Lung (tissue), 13 donors: Measurements from ENCODE around the gene PFN1. TPM values are rescaled to one million over a fixed set of nuclear protein-coding genes. Genes with fewer than 3 reads are reported as not detected.

Source experiments
- ATAC-seq: fragments of 200-7000 bp; cut with Tn5 transposase; one replicate; pipeline ENCODE4 v1.9.1; 2020; ENCODE audit warnings: moderate number of reproducible peaks; ENCODE audit not compliant: insufficient read depth, low FRiP score
- DNase-seq, 3 donors: peaks; one replicate each; pipeline ENCODE4 v3.0.0-alpha.2; 2013 to 2017
- H3K27ac ChIP-seq, 2 donors: one replicate each; pipeline ENCODE4 v1.5.1; 2013; ENCODE audit warnings: mild to moderate bottlenecking in 2 of 2, moderate library complexity in 2 of 2, control low read depth in 1 of 2, inconsistent platforms in 1 of 2, low read depth in 1 of 2, low read length in 1 of 2
- H3K27me3 ChIP-seq, 3 donors: one replicate each; pipeline ENCODE4 v1.5.1; 2013; ENCODE audit warnings: low read length in 2 of 3; ENCODE audit not compliant: control insufficient read depth in 3 of 3, insufficient read depth in 3 of 3
- H3K36me3 ChIP-seq, 4 donors: one replicate each; pipeline ENCODE4 v1.5.1; 2013; ENCODE audit warnings: low read length in 4 of 4, mild to moderate bottlenecking in 1 of 4, moderate library complexity in 1 of 4; ENCODE audit not compliant: control insufficient read depth in 4 of 4, insufficient read depth in 4 of 4
- H3K4me1 ChIP-seq, 5 donors: one replicate each; pipeline ENCODE4 v1.5.1; 2013; ENCODE audit warnings: low read length in 5 of 5, mild to moderate bottlenecking in 2 of 5, moderate library complexity in 1 of 5; ENCODE audit not compliant: control insufficient read depth in 5 of 5, insufficient read depth in 5 of 5
- H3K4me3 ChIP-seq: one replicate; pipeline ENCODE4 v1.5.1; 2013; ENCODE audit warnings: mild to moderate bottlenecking, control low read depth, moderate library complexity
- H3K9ac ChIP-seq, 2 donors: one replicate each; pipeline ENCODE4 v1.5.1; 2013; ENCODE audit warnings: low read length in 2 of 2, control low read depth in 1 of 2; ENCODE audit not compliant: insufficient read depth in 1 of 2
- H3K9me3 ChIP-seq, 4 donors: one replicate each; pipeline ENCODE4 v1.5.1; 2013; ENCODE audit warnings: low read length in 3 of 4, mild to moderate bottlenecking in 1 of 4, moderate library complexity in 1 of 4; ENCODE audit not compliant: control insufficient read depth in 4 of 4, insufficient read depth in 3 of 4
- CTCF ChIP-seq: IDR thresholded peaks from 2 replicates; pipeline ENCODE4 v1.5.1; 2012; ENCODE audit warnings: mild to moderate bottlenecking; ENCODE audit errors: control extremely low read depth, extremely low read depth
- WGBS, 2 donors: extraction: QIAGEN DNeasy Blood & Tissue Kit; methylation state at CpG; one replicate each; pipeline ENCODE4 v1.1.7; 2013; 5-methylcytosine and 5-hydroxymethylcytosine counted together
- polyA plus RNA-seq, 2 donors: library from polyadenylated mRNA; stranded (reverse); fragments of 200-250 nt; gene quantifications; one replicate each; pipeline ENCODE4 v1.2.1, GENCODE V29; 2013
- small RNA-seq: library from RNA; depleted of rRNA; stranded (forward); fragments of <200 nt; gene quantifications from one replicate; pipeline ENCODE3, GENCODE V24; 2014; ENCODE audit warnings: low replicate concordance
- total RNA-seq, 2 donors: library from RNA; depleted of rRNA in 1 of 2; stranded (reverse); fragments of >200 nt in 1 of 2; gene quantifications; one replicate each; pipeline ENCODE4 v1.2.1, GENCODE V29; 2014 to 2021
- donor health status: control.
- donor health status: control.
- donor health status: Bipolar disorder and iron deficiency.
- donor health status: healthy.
- donor health status: DM: yes; HTN: yes; CAD: no.

PFN1 gene
- total and polyA plus RNA-seq, 4 donors, result 461 to 2,264 (median 749) TPM

GRCh38 chr17:4896332-4897197 lies 51.8 kb downstream of the PFN1 start:
- no peak for DNase-seq
- H3K36me3 ChIP-seq, result peaks cover 0 to 58% (median 27%) of the 10 kb centered on the region in 4 donors
- no peak overlapping the region for H3K27ac ChIP-seq
- no peak for TF ChIP-seq CTCF
- H3K9me3 ChIP-seq, result no peaks in the 10 kb centered on the region
- no peak overlapping the region for H3K4me3 ChIP-seq
- peaks cover 0 to 9% (median 5%) of the 10 kb centered on the region in 5 donors for H3K4me1 ChIP-seq
- no peak overlapping the region for H3K9ac ChIP-seq
- peaks cover 0 to 32% (median 10%) of the 10 kb centered on the region in 3 donors for H3K27me3 ChIP-seq
- WGBS, 2 donors, result 92 to 94% methylated on average over 26 to 27 of the region's 27 CpGs
- no peak for ATAC-seq

- peaks cover 0 to 66% (median 32%) of the 10 kb centered on the region in 4 donors for H3K36me3 ChIP-seq
- 79 to 80% methylated on average over 27 of the region's 27 CpGs for WGBS, 2 donors
- no peak for TF ChIP-seq CTCF
- ATAC-seq (no peak), DNase-seq (no peak)
- H3K9ac ChIP-seq, result no peak overlapping the region
- no peaks in the 10 kb centered on the region for H3K9me3 ChIP-seq
- no peak overlapping the region for H3K27ac ChIP-seq
- peaks cover 0 to 25% (median 10%) of the 10 kb centered on the region in 3 donors for H3K27me3 ChIP-seq
- no peak overlapping the region for H3K4me3 ChIP-seq
- peaks cover 0 to 9% (median 5%) of the 10 kb centered on the region in 5 donors for H3K4me1 ChIP-seq
Observed at GRCh38 chr17:4895657-4896331, 52.5 kb downstream of the PFN1 start.

Small RNAs within 50 kb of the gene (small RNA-seq; reads per million reads assigned to genes)
- gene MIR6864, result not detected
- gene MIR6865, result not detected

Other genes with a start within 250 kb of the PFN1 start
- 10 to 100 TPM; 26.6 to 53.9 TPM for gene PELP1, start 244.4 kb downstream of the PFN1 start, total RNA-seq
- 10 to 100 TPM; 21.0 to 28.6 TPM for gene PELP1, start 244.4 kb downstream of the PFN1 start, polyA plus RNA-seq
- gene ARRB2, start 237.9 kb downstream of the PFN1 start, total RNA-seq, result 100 to 1,000 TPM in 1 of 2 donors, 10 to 100 TPM in 1; 27.2 to 186 TPM
- gene ARRB2, start 237.9 kb downstream of the PFN1 start, polyA plus RNA-seq, result 100 to 1,000 TPM in 1 of 2 donors, 10 to 100 TPM in 1; 98.5 to 222 TPM
- gene MED11, start 217.1 kb downstream of the PFN1 start, total RNA-seq, result 10 to 100 TPM; 14.3 to 27.3 TPM
- 10 to 100 TPM; 31.4 to 48.5 TPM for gene MED11, start 217.1 kb downstream of the PFN1 start, polyA plus RNA-seq
- 1 to 10 TPM; 2.3 to 9.0 TPM for gene ZMYND15, start 208.7 kb downstream of the PFN1 start, total RNA-seq
- gene ZMYND15, start 208.7 kb downstream of the PFN1 start, polyA plus RNA-seq, result 1 to 10 TPM; 6.6 to 9.7 TPM
- gene CXCL16, start 208.6 kb downstream of the PFN1 start, total RNA-seq, result 100 to 1,000 TPM in 1 of 2 donors, 10 to 100 TPM in 1; 32.7 to 139 TPM
- gene CXCL16, start 208.6 kb downstream of the PFN1 start, polyA plus RNA-seq, result 100 to 1,000 TPM in 1 of 2 donors, 10 to 100 TPM in 1; 82.3 to 252 TPM
- gene TM4SF5, start 176.6 kb downstream of the PFN1 start, total RNA-seq, result not detected
- not detected for gene TM4SF5, start 176.6 kb downstream of the PFN1 start, polyA plus RNA-seq
- 10 to 100 TPM in 1 of 2 donors, 1 to 10 TPM in 1; 2.1 to 14.0 TPM for gene VMO1, start 162.2 kb downstream of the PFN1 start, total RNA-seq
- 10 to 100 TPM; 21.3 to 21.8 TPM for gene VMO1, start 162.2 kb downstream of the PFN1 start, polyA plus RNA-seq
- gene GLTPD2, start 159.6 kb downstream of the PFN1 start, total RNA-seq, result under 1 TPM in 1 of 2 donors, not detected in 1; 0.34 TPM
- under 1 TPM in 1 of 2 donors, not detected in 1; 0.41 TPM for gene GLTPD2, start 159.6 kb downstream of the PFN1 start, polyA plus RNA-seq
- gene PSMB6, start 152.4 kb downstream of the PFN1 start, total RNA-seq, result 100 to 1,000 TPM in 1 of 2 donors, 10 to 100 TPM in 1; 63.7 to 141 TPM
- 100 to 1,000 TPM; 172 to 237 TPM for gene PSMB6, start 152.4 kb downstream of the PFN1 start, polyA plus RNA-seq
- 10 to 100 TPM; 27.1 to 42.3 TPM for gene PLD2, start 141.4 kb downstream of the PFN1 start, total RNA-seq
- gene PLD2, start 141.4 kb downstream of the PFN1 start, polyA plus RNA-seq, result 10 to 100 TPM; 18.0 to 22.4 TPM
- gene MINK1, start 115.2 kb downstream of the PFN1 start, total RNA-seq, result 10 to 100 TPM; 39.2 to 95.4 TPM
- 10 to 100 TPM; 36.5 to 62.8 TPM for gene MINK1, start 115.2 kb downstream of the PFN1 start, polyA plus RNA-seq
- 1 to 10 TPM; 2.8 to 4.5 TPM for gene C17orf107, start 49.0 kb downstream of the PFN1 start, total RNA-seq
- 1 to 10 TPM; 1.3 to 2.7 TPM for gene C17orf107, start 49.0 kb downstream of the PFN1 start, polyA plus RNA-seq
- 1 to 10 TPM in 1 of 2 donors, under 1 TPM in 1; 0.77 to 1.2 TPM for gene CHRNE, start 45.4 kb downstream of the PFN1 start, total RNA-seq
- gene CHRNE, start 45.4 kb downstream of the PFN1 start, polyA plus RNA-seq, result 1 to 10 TPM in 1 of 2 donors, under 1 TPM in 1; 0.61 to 2.3 TPM
- gene GP1BA, start 16.3 kb downstream of the PFN1 start, total RNA-seq, result under 1 TPM; 0.18 to 0.94 TPM
- 1 to 10 TPM in 1 of 2 donors, under 1 TPM in 1; 0.26 to 1.4 TPM for gene GP1BA, start 16.3 kb downstream of the PFN1 start, polyA plus RNA-seq
- 10 to 100 TPM; 34.8 to 65.8 TPM for gene SLC25A11, start 8.5 kb downstream of the PFN1 start, total RNA-seq
- 10 to 100 TPM; 42.5 to 72.1 TPM for gene SLC25A11, start 8.5 kb downstream of the PFN1 start, polyA plus RNA-seq
- 100 to 1,000 TPM in 1 of 2 donors, 10 to 100 TPM in 1; 30.8 to 107 TPM for gene RNF167, start 8.3 kb downstream of the PFN1 start, total RNA-seq
- gene RNF167, start 8.3 kb downstream of the PFN1 start, polyA plus RNA-seq, result 100 to 1,000 TPM in 1 of 2 donors, 10 to 100 TPM in 1; 86.7 to 142 TPM
- 10 to 100 TPM in 1 of 2 donors, 1 to 10 TPM in 1; 3.3 to 10.7 TPM for gene ENO3, start 2.6 kb upstream of the PFN1 start, total RNA-seq
- 1 to 10 TPM; 7.2 to 9.3 TPM for gene ENO3, start 2.6 kb upstream of the PFN1 start, polyA plus RNA-seq
- gene SPAG7, start 19.3 kb upstream of the PFN1 start, total RNA-seq, result 10 to 100 TPM; 63.8 to 75.4 TPM
- gene SPAG7, start 19.3 kb upstream of the PFN1 start, polyA plus RNA-seq, result 100 to 1,000 TPM in 1 of 2 donors, 10 to 100 TPM in 1; 76.2 to 101 TPM
- gene CAMTA2, start 39.1 kb upstream of the PFN1 start, total RNA-seq, result 10 to 100 TPM; 15.0 to 53.4 TPM
- 10 to 100 TPM; 45.8 to 66.3 TPM for gene CAMTA2, start 39.1 kb upstream of the PFN1 start, polyA plus RNA-seq
- 1 to 10 TPM; 1.9 to 2.0 TPM for gene INCA1, start 49.0 kb upstream of the PFN1 start, total RNA-seq
- gene INCA1, start 49.0 kb upstream of the PFN1 start, polyA plus RNA-seq, result 1 to 10 TPM in 1 of 2 donors, under 1 TPM in 1; 0.89 to 3.4 TPM
- gene KIF1C, start 49.4 kb upstream of the PFN1 start, total RNA-seq, result 100 to 1,000 TPM in 1 of 2 donors, 10 to 100 TPM in 1; 48.0 to 190 TPM
- 10 to 100 TPM; 61.8 to 89.8 TPM for gene KIF1C, start 49.4 kb upstream of the PFN1 start, polyA plus RNA-seq
- 1 to 10 TPM in 1 of 2 donors, under 1 TPM in 1; 0.54 to 1.3 TPM for gene SLC52A1, start 86.9 kb upstream of the PFN1 start, total RNA-seq
- gene SLC52A1, start 86.9 kb upstream of the PFN1 start, polyA plus RNA-seq, result under 1 TPM; 0.47 to 0.71 TPM
- gene ZFP3, start 129.9 kb upstream of the PFN1 start, total RNA-seq, result 1 to 10 TPM; 4.8 to 7.3 TPM
- 1 to 10 TPM; 2.3 to 2.6 TPM for gene ZFP3, start 129.9 kb upstream of the PFN1 start, polyA plus RNA-seq
- gene ZNF232, start 163.3 kb upstream of the PFN1 start, total RNA-seq, result 10 to 100 TPM in 1 of 2 donors, 1 to 10 TPM in 1; 9.6 to 14.1 TPM
- gene ZNF232, start 163.3 kb upstream of the PFN1 start, polyA plus RNA-seq, result 1 to 10 TPM; 6.8 to 9.4 TPM
- gene USP6, start 167.5 kb upstream of the PFN1 start, total RNA-seq, result under 1 TPM; 0.31 to 0.46 TPM
- under 1 TPM; 0.05 to 0.10 TPM for gene USP6, start 167.5 kb upstream of the PFN1 start, polyA plus RNA-seq
- 10 to 100 TPM in 1 of 2 donors, 1 to 10 TPM in 1; 7.9 to 14.4 TPM for gene ZNF594, start 243.3 kb upstream of the PFN1 start, total RNA-seq
- gene ZNF594, start 243.3 kb upstream of the PFN1 start, polyA plus RNA-seq, result 1 to 10 TPM; 1.6 to 2.1 TPM